NB4 (cell line): ENCODE data around the gene LHX4.

ENCODE experiments used
- DNase-seq: peaks from one replicate; pipeline ENCODE4 v3.0.0; 2010; ENCODE audit warnings: low read depth
- H3K4me3 ChIP-seq: one replicate; pipeline ENCODE4 v1.5.1; 2011; ENCODE audit warnings: mild to moderate bottlenecking, low read depth, low read length, moderate library complexity
- CTCF ChIP-seq: IDR thresholded peaks from one replicate; pipeline ENCODE4 v1.5.1; 2012; ENCODE audit warnings: low read depth, low read length
- MYC ChIP-seq: IDR thresholded peaks from 2 replicates; pipeline ENCODE4 v1.6.1; 2011; ENCODE audit warnings: low read depth, low read length
- POLR2A ChIP-seq: IDR thresholded peaks from 2 replicates; pipeline ENCODE4 v1.6.1; 2011; ENCODE audit warnings: mild to moderate bottlenecking; ENCODE audit not compliant: insufficient read length; ENCODE audit errors: extremely low read depth
- TF ChIP-seq, protein P1 (sequence below): IDR thresholded peaks from 2 replicates; pipeline ENCODE4 v1.6.1; 2011; ENCODE audit warnings: low read depth, low read length

The LHX4 gene

GRCh38 chr1:180273066-180273465, 43.0 kb downstream of the LHX4 start:
- no peak for DNase-seq
- H3K4me3 ChIP-seq, result no peak overlapping the region
- TF ChIP-seq MYC, result no peak
- TF ChIP-seq CTCF, result no peak
- TF ChIP-seq POLR2A, result no peak
- TF ChIP-seq, protein P1, sequence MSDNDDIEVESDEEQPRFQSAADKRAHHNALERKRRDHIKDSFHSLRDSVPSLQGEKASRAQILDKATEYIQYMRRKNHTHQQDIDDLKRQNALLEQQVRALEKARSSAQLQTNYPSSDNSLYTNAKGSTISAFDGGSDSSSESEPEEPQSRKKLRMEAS, result no peak

DNA sequence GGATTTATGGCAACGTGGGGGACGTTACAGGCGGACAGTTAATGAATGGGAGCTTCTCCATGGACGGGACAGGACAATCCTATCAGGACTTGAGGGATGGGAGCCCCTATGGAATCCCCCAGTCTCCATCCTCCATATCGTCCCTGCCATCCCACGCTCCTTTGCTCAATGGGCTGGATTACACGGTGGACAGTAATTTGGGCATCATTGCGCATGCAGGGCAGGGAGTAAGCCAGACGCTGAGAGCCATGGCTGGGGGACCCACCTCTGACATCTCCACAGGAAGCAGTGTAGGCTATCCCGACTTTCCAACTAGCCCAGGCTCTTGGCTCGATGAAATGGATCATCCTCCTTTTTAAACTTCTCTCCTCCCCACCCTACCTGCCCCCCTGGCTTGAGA, 44.2 kb downstream of the LHX4 start:
- no peak overlapping the region for H3K4me3 ChIP-seq

GRCh38 chr1:180275726-180276125, 45.7 kb downstream of the LHX4 start:
- no peak for DNase-seq
- no peak overlapping the region for H3K4me3 ChIP-seq
- TF ChIP-seq, protein P1, result no peak
- TF ChIP-seq POLR2A, result no peak
- TF ChIP-seq CTCF, result no peak
- no peak for TF ChIP-seq MYC

More for the DNA sequence above, 44.2 kb downstream of the LHX4 start:
- no peak for DNase-seq
- TF ChIP-seq, protein P1, result no peak
- TF ChIP-seq MYC (no peak), POLR2A (no peak), CTCF (no peak)

DNA sequence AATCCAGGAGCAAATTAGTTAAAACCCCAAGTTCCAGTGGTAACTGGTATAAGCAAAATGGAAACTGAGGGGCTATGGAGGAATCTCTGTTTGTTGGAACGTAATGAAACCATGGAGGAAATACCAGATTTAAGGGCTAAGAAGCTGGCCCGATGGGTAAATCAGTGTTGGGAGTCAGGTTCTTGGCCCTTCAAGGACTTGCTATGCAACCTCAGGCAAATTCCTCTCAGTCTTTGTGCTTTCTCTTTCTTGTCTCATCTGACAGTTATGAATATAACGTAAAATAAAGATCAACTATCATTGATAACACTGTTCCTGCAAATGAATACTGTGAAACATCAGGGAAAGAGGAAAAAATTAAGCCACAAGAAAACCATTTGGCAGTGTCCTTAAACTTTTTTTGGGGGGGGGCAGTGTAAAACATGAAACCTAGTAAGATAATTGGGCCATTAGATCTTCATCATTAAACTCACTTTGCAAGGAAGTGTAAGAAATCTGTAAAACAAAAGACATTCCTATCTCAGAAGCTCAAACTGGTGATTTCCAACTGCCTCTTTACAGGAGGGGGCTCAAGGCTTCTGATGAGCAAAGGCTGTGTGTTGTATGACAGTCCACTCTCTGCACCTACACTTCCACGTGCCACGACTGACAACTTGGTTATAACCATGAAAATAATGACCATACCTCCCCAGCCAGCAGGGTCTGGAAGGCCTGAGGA, 47.6 kb downstream of the LHX4 start:
- TF ChIP-seq POLR2A (no peak), CTCF (no peak), MYC (no peak)
- TF ChIP-seq, protein P1, result no peak
- H3K4me3 ChIP-seq, result no peak overlapping the region
- DNase-seq, result no peak

DNA sequence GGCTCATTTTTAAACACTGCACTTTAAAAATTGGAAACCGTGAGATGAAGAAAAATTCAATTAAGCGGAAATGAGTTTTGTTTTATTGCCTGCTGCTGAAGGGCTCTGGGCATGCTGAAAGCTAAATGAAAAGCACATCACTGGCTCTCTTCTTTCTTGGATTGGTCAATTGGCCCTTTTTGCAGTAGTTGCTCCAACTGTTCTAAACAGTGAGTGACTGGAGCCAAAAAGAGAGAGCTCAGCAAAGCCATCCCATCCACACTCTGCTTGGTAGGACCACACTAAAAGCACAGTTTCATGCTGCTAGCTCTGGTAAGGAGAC, 48.1 kb downstream of the LHX4 start:
- no peak for DNase-seq
- no peak for TF ChIP-seq MYC
- no peak for TF ChIP-seq POLR2A
- no peak for TF ChIP-seq CTCF
- TF ChIP-seq, protein P1, result no peak
- H3K4me3 ChIP-seq, result no peak overlapping the region
